Measurements from ENCODE around the gene MOCS3.

- TF ChIP-seq, protein P1, sequence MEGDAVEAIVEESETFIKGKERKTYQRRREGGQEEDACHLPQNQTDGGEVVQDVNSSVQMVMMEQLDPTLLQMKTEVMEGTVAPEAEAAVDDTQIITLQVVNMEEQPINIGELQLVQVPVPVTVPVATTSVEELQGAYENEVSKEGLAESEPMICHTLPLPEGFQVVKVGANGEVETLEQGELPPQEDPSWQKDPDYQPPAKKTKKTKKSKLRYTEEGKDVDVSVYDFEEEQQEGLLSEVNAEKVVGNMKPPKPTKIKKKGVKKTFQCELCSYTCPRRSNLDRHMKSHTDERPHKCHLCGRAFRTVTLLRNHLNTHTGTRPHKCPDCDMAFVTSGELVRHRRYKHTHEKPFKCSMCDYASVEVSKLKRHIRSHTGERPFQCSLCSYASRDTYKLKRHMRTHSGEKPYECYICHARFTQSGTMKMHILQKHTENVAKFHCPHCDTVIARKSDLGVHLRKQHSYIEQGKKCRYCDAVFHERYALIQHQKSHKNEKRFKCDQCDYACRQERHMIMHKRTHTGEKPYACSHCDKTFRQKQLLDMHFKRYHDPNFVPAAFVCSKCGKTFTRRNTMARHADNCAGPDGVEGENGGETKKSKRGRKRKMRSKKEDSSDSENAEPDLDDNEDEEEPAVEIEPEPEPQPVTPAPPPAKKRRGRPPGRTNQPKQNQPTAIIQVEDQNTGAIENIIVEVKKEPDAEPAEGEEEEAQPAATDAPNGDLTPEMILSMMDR (IDR thresholded peaks at IDR 0.05) = no peak
- TF ChIP-seq MLX (CRISPR knock-in tag; IDR thresholded peaks at IDR 0.05) = no peak
- TF ChIP-seq PREB (CRISPR knock-in tag; IDR thresholded peaks at IDR 0.05; ENCODE audit: borderline replicate concordance) = no peak
- TF ChIP-seq JUN (CRISPR knock-in tag; IDR thresholded peaks at IDR 0.05) = no peak
- TF ChIP-seq RORB (CRISPR knock-in tag; IDR thresholded peaks at IDR 0.05) = no peak
- no peak for TF ChIP-seq ATF1 (CRISPR knock-in tag; IDR thresholded peaks at IDR 0.05)
- TF ChIP-seq IRF2 (CRISPR knock-in tag; IDR thresholded peaks at IDR 0.05; ENCODE audit: borderline replicate concordance, low read depth) = no peak
These were observed 18.7 kb downstream of the MOCS3 start for GRCh38 chr20:50977066-50978021.

Data from WTC11 (cell line).